ENCODE measurements around the gene TSPAN32.

- TF ChIP-seq POLR2A (IDR thresholded peaks at IDR 0.05; ENCODE audit: borderline replicate concordance, extremely low read depth, insufficient read depth, insufficient read length) (no peak), CTCF (IDR thresholded peaks at IDR 0.05 in 2 of 3, conservative IDR thresholded peaks at IDR 0.05 in 1 of 3; ENCODE audit: borderline replicate concordance in 1 of 3, insufficient read depth in 1 of 3, low read depth in 2 of 3, low read length in 2 of 3) (no peak), YY1 (IDR thresholded peaks at IDR 0.05; ENCODE audit: extremely low read depth, insufficient replicate concordance, low read depth, low read length) (no peak), SRF (IDR thresholded peaks at IDR 0.05; ENCODE audit: low read depth) (no peak), REST (IDR thresholded peaks at IDR 0.05; ENCODE audit: low read depth) (no peak), MAX (IDR thresholded peaks at IDR 0.05) (no peak), JUND (IDR thresholded peaks at IDR 0.05) (no peak), EZH2phosphoT487 (IDR thresholded peaks at IDR 0.05; ENCODE audit: borderline replicate concordance) (no peak), ELF1 (IDR thresholded peaks at IDR 0.05; ENCODE audit: borderline replicate concordance, low read depth) (no peak), POLR2AphosphoS5 (IDR thresholded peaks at IDR 0.05; ENCODE audit: low read depth, low read length) (no peak)
Measured at GRCh38 chr11:2366733-2367132, 64.9 kb downstream of the TSPAN32 start.

Data from HCT116 (cell line).